HUES6 (cell line): ENCODE results near the gene ALG9.
"Not testable (repeated sequence)": the region's sequence is repeated elsewhere in the genome, so short reads cannot be mapped to it uniquely, and the experiment has no call there.

Source experiments
- H3K27ac ChIP-seq: 2 replicates; pipeline ENCODE4 v1.7.0; 2013; ENCODE audit warnings: low read depth, mild to moderate bottlenecking, low read length, inconsistent platforms
- H3K27me3 ChIP-seq: 2 replicates; pipeline ENCODE4 v1.6.1; 2013; ENCODE audit warnings: low read length; ENCODE audit not compliant: control insufficient read depth, insufficient read depth
- H3K36me3 ChIP-seq: 2 replicates; pipeline ENCODE4 v1.6.1; 2013; ENCODE audit warnings: low read length; ENCODE audit not compliant: control insufficient read depth, insufficient read depth
- H3K4me1 ChIP-seq: 2 replicates; pipeline ENCODE4 v1.6.1; 2013; ENCODE audit warnings: low read length; ENCODE audit not compliant: control insufficient read depth, insufficient read depth
- H3K4me3 ChIP-seq: 2 replicates; pipeline ENCODE4 v1.5.1; 2013; ENCODE audit warnings: low read depth, low read length
- H3K9ac ChIP-seq: one replicate; pipeline ENCODE4 v1.6.1; 2013; ENCODE audit warnings: mild to moderate bottlenecking, low read length
- H3K9me3 ChIP-seq: 2 replicates; pipeline ENCODE4 v1.6.1; 2013; ENCODE audit warnings: low read depth, low read length; ENCODE audit not compliant: control insufficient read depth, insufficient read depth

Gene ALG9

GRCh38 chr11:111793863-111794262 lies 77.5 kb downstream of the ALG9 start:
- H3K9me3 ChIP-seq: no peaks in the 10 kb centered on the region
- no peaks in the 10 kb centered on the region for H3K36me3 ChIP-seq
- H3K27ac ChIP-seq: no peak overlapping the region
- no peaks in the 10 kb centered on the region for H3K4me1 ChIP-seq
- no peak overlapping the region for H3K4me3 ChIP-seq
- H3K27me3 ChIP-seq: no peaks in the 10 kb centered on the region
- no peak overlapping the region for H3K9ac ChIP-seq

DNA sequence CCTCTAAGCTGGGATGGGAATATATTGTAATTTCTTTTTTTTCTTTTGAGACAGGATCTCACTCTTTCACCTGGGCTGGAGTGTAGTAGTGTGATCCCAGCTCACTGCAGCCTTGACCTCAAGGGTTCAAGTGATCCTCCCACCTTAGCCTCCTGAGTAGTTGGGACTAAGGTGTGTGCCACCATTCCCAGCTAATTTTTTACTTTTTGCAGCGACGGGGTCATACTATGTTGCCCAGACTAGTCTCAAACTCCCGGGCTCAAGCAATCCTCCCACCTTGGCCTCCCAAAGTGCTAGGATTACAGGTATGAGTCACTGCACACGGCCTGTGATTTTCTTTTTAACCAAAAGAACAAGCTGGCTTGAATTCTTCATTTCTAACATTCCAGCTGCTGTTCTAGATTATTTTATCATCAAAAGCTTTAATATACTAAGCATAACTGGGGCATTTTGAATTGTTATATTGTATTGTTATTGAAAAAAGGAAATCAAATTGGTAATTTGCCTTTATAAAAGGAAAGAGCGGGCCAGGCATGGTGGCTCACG lies 78.4 kb downstream of the ALG9 start:
- no peaks in the 10 kb centered on the region for H3K27me3 ChIP-seq
- H3K9ac ChIP-seq: no peak overlapping the region
- H3K9me3 ChIP-seq: no peaks in the 10 kb centered on the region
- H3K36me3 ChIP-seq: no peaks in the 10 kb centered on the region
- H3K27ac ChIP-seq: no peak overlapping the region
- no peaks in the 10 kb centered on the region for H3K4me1 ChIP-seq
- H3K4me3 ChIP-seq: no peak overlapping the region

DNA sequence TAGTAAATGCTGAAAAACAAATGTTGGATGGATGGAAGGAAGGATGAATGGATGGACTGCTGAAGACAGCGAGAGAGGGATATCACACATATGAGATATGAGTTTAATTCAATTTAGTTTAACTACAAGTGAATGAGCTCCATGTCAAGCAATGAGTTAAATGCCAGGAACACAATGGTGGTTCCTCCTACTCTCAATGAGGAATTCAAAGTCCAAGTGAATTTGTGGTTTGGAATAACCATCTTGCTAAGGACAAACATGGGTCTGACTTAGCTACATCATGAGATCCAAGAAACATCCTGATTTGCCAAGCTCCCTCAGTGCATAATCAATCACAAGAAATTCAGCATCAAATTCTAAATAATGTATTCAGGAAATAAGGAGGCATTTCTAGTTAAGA lies 79.1 kb downstream of the ALG9 start:
- Histone ChIP-seq H3K36me3 (no peaks in the 10 kb centered on the region), H3K9me3 (no peaks in the 10 kb centered on the region), H3K4me1 (no peaks in the 10 kb centered on the region), H3K27me3 (no peaks in the 10 kb centered on the region), H3K4me3 (no peak overlapping the region), H3K27ac (no peak overlapping the region), H3K9ac (no peak overlapping the region)

GRCh38 chr11:111788464-111788863 lies 82.9 kb downstream of the ALG9 start:
- no peak overlapping the region for H3K9ac ChIP-seq
- no peak overlapping the region for H3K4me3 ChIP-seq
- no peaks in the 10 kb centered on the region for H3K9me3 ChIP-seq
- no peaks in the 10 kb centered on the region for H3K27me3 ChIP-seq
- no peaks in the 10 kb centered on the region for H3K4me1 ChIP-seq
- no peak overlapping the region for H3K27ac ChIP-seq
- H3K36me3 ChIP-seq: peaks cover 15% of the 10 kb centered on the region

DNA sequence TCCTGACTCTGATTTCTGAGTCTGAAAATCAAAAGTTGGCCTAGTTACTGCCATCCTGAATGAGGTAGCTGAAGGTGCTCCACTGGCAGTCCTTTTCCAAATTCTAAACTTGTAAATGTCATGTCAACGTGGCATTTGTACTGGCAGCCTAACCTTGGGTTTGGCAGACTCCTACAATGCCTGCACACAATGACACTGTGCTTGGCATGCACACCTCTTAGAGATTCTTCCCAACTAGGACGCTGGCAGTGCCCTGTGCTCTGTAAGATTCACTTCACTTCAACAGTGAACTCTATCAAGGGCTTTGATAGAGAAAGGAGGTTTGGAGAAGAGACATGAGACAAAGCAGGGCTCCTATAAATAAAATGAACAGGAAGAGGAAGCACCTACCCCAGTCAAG lies 83.3 kb downstream of the ALG9 start:
- Histone ChIP-seq H3K27ac (no peak overlapping the region), H3K4me1 (no peaks in the 10 kb centered on the region), H3K36me3 (peaks cover 15% of the 10 kb centered on the region), H3K4me3 (no peak overlapping the region), H3K9ac (no peak overlapping the region), H3K9me3 (no peaks in the 10 kb centered on the region), H3K27me3 (no peaks in the 10 kb centered on the region)

- H3K9ac ChIP-seq: no peak overlapping the region
- H3K27me3 ChIP-seq: no peaks in the 10 kb centered on the region
- no peak overlapping the region for H3K4me3 ChIP-seq
- no peak overlapping the region for H3K27ac ChIP-seq
- no peaks in the 10 kb centered on the region for H3K4me1 ChIP-seq
- H3K36me3 ChIP-seq: peaks cover 15% of the 10 kb centered on the region
- H3K9me3 ChIP-seq: no peaks in the 10 kb centered on the region
These were observed 85.4 kb downstream of the ALG9 start for GRCh38 chr11:111785886-111786412.

GRCh38 chr11:111785076-111785475 lies 86.3 kb downstream of the ALG9 start:
- Histone ChIP-seq H3K4me1 (no peaks in the 10 kb centered on the region), H3K36me3 (peaks cover 15% of the 10 kb centered on the region), H3K9me3 (no peaks in the 10 kb centered on the region), H3K4me3 (no peak overlapping the region), H3K27ac (no peak overlapping the region), H3K27me3 (no peaks in the 10 kb centered on the region), H3K9ac (no peak overlapping the region)

- H3K9ac ChIP-seq, H3K4me1 ChIP-seq, H3K9me3 ChIP-seq, H3K4me3 ChIP-seq, H3K27ac ChIP-seq, H3K27me3 ChIP-seq: not testable (repeated sequence)
- H3K36me3 ChIP-seq: peaks cover 15% of the 10 kb centered on the region
These were observed 87.1 kb downstream of the ALG9 start for GRCh38 chr11:111784311-111784710.

- Histone ChIP-seq H3K27ac (no peak overlapping the region), H3K4me1 (no peaks in the 10 kb centered on the region), H3K27me3 (no peaks in the 10 kb centered on the region), H3K4me3 (no peak overlapping the region), H3K36me3 (peaks cover 15% of the 10 kb centered on the region), H3K9me3 (no peaks in the 10 kb centered on the region), H3K9ac (no peak overlapping the region)
These were observed 89.2 kb downstream of the ALG9 start for GRCh38 chr11:111782109-111782741.

- Histone ChIP-seq H3K27me3 (no peaks in the 10 kb centered on the region), H3K36me3 (no peaks in the 10 kb centered on the region), H3K9ac (no peak overlapping the region), H3K4me1 (no peaks in the 10 kb centered on the region), H3K4me3 (no peak overlapping the region), H3K27ac (no peak overlapping the region), H3K9me3 (no peaks in the 10 kb centered on the region)
These were observed 92.3 kb downstream of the ALG9 start for GRCh38 chr11:111779118-111779517.

- no peaks in the 10 kb centered on the region for H3K4me1 ChIP-seq
- H3K36me3 ChIP-seq: no peaks in the 10 kb centered on the region
- no peak overlapping the region for H3K4me3 ChIP-seq
- H3K27ac ChIP-seq: no peak overlapping the region
- no peaks in the 10 kb centered on the region for H3K9me3 ChIP-seq
- no peak overlapping the region for H3K9ac ChIP-seq
- H3K27me3 ChIP-seq: no peaks in the 10 kb centered on the region
These were observed 93.3 kb downstream of the ALG9 start for GRCh38 chr11:111778047-111778558.
